Hepatocyte (in vitro differentiated cells): ENCODE measurements around the gene CAPZA2.

Experiments
- CTCF ChIP-seq: fragments of 200-600 bp; sonication (generic); IDR thresholded peaks from 2 replicates; pipeline ENCODE4 v1.5.1; 2016; ENCODE audit warnings: antibody characterized with exemption, mild to moderate bottlenecking; ENCODE audit not compliant: poor library complexity
- EZH2phosphoT487 ChIP-seq: fragments of 200-600 bp; sonication (generic); IDR thresholded peaks from one replicate; pipeline ENCODE4 v1.6.1; 2018; ENCODE audit warnings: antibody characterized with exemption, mild to moderate bottlenecking, low read depth, moderate library complexity; ENCODE audit not compliant: unreplicated experiment, severe bottlenecking

DNA sequence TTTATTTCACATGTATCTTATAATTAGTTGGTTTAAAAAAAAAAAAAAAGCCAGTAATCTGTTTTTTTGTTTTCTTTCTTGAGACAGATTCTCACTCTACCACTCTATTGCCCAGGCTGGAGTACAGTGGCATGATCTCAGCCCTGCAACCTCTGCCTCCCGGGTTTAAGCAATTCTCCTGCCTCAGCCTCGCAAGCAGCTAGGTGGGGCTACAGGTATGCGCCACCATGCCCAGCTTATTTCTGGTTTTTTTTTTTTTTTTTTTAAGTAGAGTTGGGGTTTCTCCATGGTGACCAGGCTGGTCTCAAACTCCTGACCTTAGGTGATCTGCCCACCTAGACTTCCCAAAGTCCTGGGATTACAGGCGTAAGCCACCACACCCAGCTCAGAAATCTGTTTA is 34.1 kb upstream of the CAPZA2 start:
- TF ChIP-seq CTCF = no peak
- no peak for TF ChIP-seq EZH2phosphoT487
